GM18499 (cell line): Measurements from ENCODE around the gene GATAD1.
"Not testable (repeated sequence)": the region's sequence is repeated elsewhere in the genome, so short reads cannot be mapped to it uniquely, and the experiment has no call there.

Source experiments
- ATAC-seq: cut with Tn5 transposase; IDR thresholded peaks from one replicate; pipeline ENCODE4 v1.9.1; 2021; ENCODE audit warnings: moderate number of reproducible peaks; ENCODE audit not compliant: insufficient read depth, unreplicated experiment

Gene GATAD1

GRCh38 chr7:92436612-92437445, 10.5 kb upstream of the GATAD1 start:
- ATAC-seq, result no peak

GRCh38 chr7:92437956-92438491, 9.3 kb upstream of the GATAD1 start:
- ATAC-seq, result no peak

GRCh38 chr7:92442720-92443119, 4.6 kb upstream of the GATAD1 start:
- not testable (repeated sequence) for ATAC-seq

GRCh38 chr7:92446869-92447344, 375 bp upstream of the GATAD1 start:
- ATAC-seq, result no peak

GRCh38 chr7:92448205-92448747, 994 bp downstream of the GATAD1 start:
- ATAC-seq, result peak; percentile 35

- no peak for ATAC-seq
Observed at GRCh38 chr7:92451645-92452044, 4.4 kb downstream of the GATAD1 start.

GRCh38 chr7:92456236-92456635, 9.0 kb downstream of the GATAD1 start:
- no peak for ATAC-seq

GRCh38 chr7:92460109-92460508, 12.8 kb downstream of the GATAD1 start:
- no peak for ATAC-seq

GRCh38 chr7:92460510-92460909, 13.2 kb downstream of the GATAD1 start:
- no peak for ATAC-seq

GRCh38 chr7:92461027-92462003, 14.0 kb downstream of the GATAD1 start:
- no peak for ATAC-seq

GRCh38 chr7:92462560-92462959, 15.3 kb downstream of the GATAD1 start:
- ATAC-seq, result no peak

- no peak for ATAC-seq
Observed at GRCh38 chr7:92464515-92464914, 17.2 kb downstream of the GATAD1 start.

GRCh38 chr7:92466682-92467081, 19.4 kb downstream of the GATAD1 start:
- no peak for ATAC-seq

GRCh38 chr7:92468589-92468988, 21.3 kb downstream of the GATAD1 start:
- not testable (repeated sequence) for ATAC-seq

GRCh38 chr7:92473989-92474388, 26.7 kb downstream of the GATAD1 start:
- ATAC-seq, result not testable (repeated sequence)

- not testable (repeated sequence) for ATAC-seq
Observed at GRCh38 chr7:92475261-92475770, 28.0 kb downstream of the GATAD1 start.

- not testable (repeated sequence) for ATAC-seq
Observed at GRCh38 chr7:92475851-92476590, 28.7 kb downstream of the GATAD1 start.

- not testable (repeated sequence) for ATAC-seq
Observed at GRCh38 chr7:92477681-92478080, 30.4 kb downstream of the GATAD1 start, which contains the start of gene ERVW-1. ERVW-1 (minus strand) TSS chr7:92477946; CDS start chr7:92470381, 7,565 bp downstream.

GRCh38 chr7:92478095-92478494, 30.8 kb downstream of the GATAD1 start:
- ATAC-seq, result no peak
